Right lobe of liver (tissue), 6 donors: ENCODE results near the gene MKRN2OS. TPM values are rescaled to one million over a fixed set of nuclear protein-coding genes. Genes with fewer than 3 reads are reported as not detected.

Source experiments
- ATAC-seq, 4 donors: fragments of 200-7000 bp; cut with Tn5 transposase; one replicate each; pipeline ENCODE4 v1.9.1; 2020; ENCODE audit warnings: mild to moderate bottlenecking in 4 of 4, moderate library complexity in 4 of 4
- DNase-seq, 3 donors: peaks; one replicate each; pipeline ENCODE4 v3.0.0-alpha.2; 2020
- H3K27ac ChIP-seq, 3 donors: fragments of 200-600 bp; one replicate each; pipeline ENCODE4 v1.8.0; 2022
- H3K27me3 ChIP-seq, 2 donors: fragments of 200-600 bp; one replicate each; pipeline ENCODE4 v1.8.0; 2022
- H3K36me3 ChIP-seq, 4 donors: fragments of 200-600 bp; sonication (generic) in 1 of 4; one replicate each; pipeline versions ENCODE4 v1.5.1 to v1.8.0; 2017 to 2022; ENCODE audit warnings: control low read depth in 1 of 4
- H3K4me1 ChIP-seq, 4 donors: fragments of 200-600 bp; sonication (generic) in 1 of 4; one replicate each; pipeline versions ENCODE4 v1.5.1 to v1.8.0; 2017 to 2022; ENCODE audit warnings: control low read depth in 1 of 4
- H3K4me3 ChIP-seq, 3 donors: fragments of 200-600 bp; one replicate each; pipeline ENCODE4 v1.8.0; 2022
- H3K9me3 ChIP-seq, 4 donors: fragments of 200-600 bp; sonication (generic) in 1 of 4; one replicate each; pipeline versions ENCODE4 v1.5.1 to v1.8.0; 2017 to 2022; ENCODE audit warnings: control low read depth in 1 of 4
- POLR2A ChIP-seq: fragments of 450-650 bp; IDR thresholded peaks from one replicate; pipeline ENCODE4 v1.6.1; 2017; ENCODE audit warnings: antibody characterized with exemption, mild to moderate bottlenecking
- WGBS: methylation state at CpG from one replicate; pipeline ENCODE4 v1.1.6; 2018; ENCODE audit warnings: low coverage, low lambda C conversion rate; ENCODE audit not compliant: insufficient coverage; ENCODE audit errors: missing lambda C conversion rate; 5-methylcytosine and 5-hydroxymethylcytosine counted together
- intact Hi-C, 2 donors: fragments of 100-400 bp; cut with DNase I; formaldehyde crosslinking; loops; one replicate each; pipeline versions ENCODE4 v1.11.2 to v1.14.1; 2022
- total RNA-seq, 6 experiments: library from RNA; depleted of rRNA in 2 of 6; stranded (reverse); fragments of >200 nt in 2 of 6; fragmentation: NEBNext Ultra II Directional in 3 of 6; extraction: Animal tissue kit (Norgen Biotek cat#: 25700) in 3 of 6; gene quantifications; one replicate each; pipeline versions ENCODE4 v1.1.0 to v1.2.4, GENCODE V29; 2016 to 2023
- TF ChIP-seq, protein P1 (sequence below), 4 donors: fragments of 200-600 bp in 3 of 4; fragments of 450-650 bp in 1 of 4; IDR thresholded peaks; one replicate each; pipeline versions ENCODE4 v1.5.1 to v1.8.0; 2016 to 2022; ENCODE audit warnings: antibody characterized with exemption in 4 of 4, mild to moderate bottlenecking in 2 of 4
- donor health status: DM: no; HTN: yes; CAD: no.
- donor health status: DM: no; HTN: no; CAD: no.
- donor health status: DM: no; HTN: no; CAD: no.
- donor health status: DM: no; HTN: yes; CAD: no.
- donor health status: DM: no; HTN: yes; CAD: no.

Gene MKRN2OS
- total RNA-seq, 6 experiments from 2014 or later = 0.31 TPM; not detected in 5

GRCh38 chr3:12506201-12506709, 39.0 kb downstream of the MKRN2OS start:
- ATAC-seq (no peak), DNase-seq (no peak)
- H3K9me3 ChIP-seq = no peaks in the 10 kb centered on the region
- H3K4me3 ChIP-seq = no peak overlapping the region
- intact Hi-C loops = no loop called here
- H3K27ac ChIP-seq = no peak overlapping the region
- H3K36me3 ChIP-seq = peaks cover 0 to 13% (median 2%) of the 10 kb centered on the region in 4 donors
- 92% methylated on average over 5 of the region's 5 CpGs for WGBS
- H3K4me1 ChIP-seq = no peaks in the 10 kb centered on the region
- no peaks in the 10 kb centered on the region for H3K27me3 ChIP-seq
- TF ChIP-seq POLR2A = no peak
- TF ChIP-seq, protein P1, sequence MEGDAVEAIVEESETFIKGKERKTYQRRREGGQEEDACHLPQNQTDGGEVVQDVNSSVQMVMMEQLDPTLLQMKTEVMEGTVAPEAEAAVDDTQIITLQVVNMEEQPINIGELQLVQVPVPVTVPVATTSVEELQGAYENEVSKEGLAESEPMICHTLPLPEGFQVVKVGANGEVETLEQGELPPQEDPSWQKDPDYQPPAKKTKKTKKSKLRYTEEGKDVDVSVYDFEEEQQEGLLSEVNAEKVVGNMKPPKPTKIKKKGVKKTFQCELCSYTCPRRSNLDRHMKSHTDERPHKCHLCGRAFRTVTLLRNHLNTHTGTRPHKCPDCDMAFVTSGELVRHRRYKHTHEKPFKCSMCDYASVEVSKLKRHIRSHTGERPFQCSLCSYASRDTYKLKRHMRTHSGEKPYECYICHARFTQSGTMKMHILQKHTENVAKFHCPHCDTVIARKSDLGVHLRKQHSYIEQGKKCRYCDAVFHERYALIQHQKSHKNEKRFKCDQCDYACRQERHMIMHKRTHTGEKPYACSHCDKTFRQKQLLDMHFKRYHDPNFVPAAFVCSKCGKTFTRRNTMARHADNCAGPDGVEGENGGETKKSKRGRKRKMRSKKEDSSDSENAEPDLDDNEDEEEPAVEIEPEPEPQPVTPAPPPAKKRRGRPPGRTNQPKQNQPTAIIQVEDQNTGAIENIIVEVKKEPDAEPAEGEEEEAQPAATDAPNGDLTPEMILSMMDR (IDR thresholded peaks at IDR 0.05) = no peak

DNA sequence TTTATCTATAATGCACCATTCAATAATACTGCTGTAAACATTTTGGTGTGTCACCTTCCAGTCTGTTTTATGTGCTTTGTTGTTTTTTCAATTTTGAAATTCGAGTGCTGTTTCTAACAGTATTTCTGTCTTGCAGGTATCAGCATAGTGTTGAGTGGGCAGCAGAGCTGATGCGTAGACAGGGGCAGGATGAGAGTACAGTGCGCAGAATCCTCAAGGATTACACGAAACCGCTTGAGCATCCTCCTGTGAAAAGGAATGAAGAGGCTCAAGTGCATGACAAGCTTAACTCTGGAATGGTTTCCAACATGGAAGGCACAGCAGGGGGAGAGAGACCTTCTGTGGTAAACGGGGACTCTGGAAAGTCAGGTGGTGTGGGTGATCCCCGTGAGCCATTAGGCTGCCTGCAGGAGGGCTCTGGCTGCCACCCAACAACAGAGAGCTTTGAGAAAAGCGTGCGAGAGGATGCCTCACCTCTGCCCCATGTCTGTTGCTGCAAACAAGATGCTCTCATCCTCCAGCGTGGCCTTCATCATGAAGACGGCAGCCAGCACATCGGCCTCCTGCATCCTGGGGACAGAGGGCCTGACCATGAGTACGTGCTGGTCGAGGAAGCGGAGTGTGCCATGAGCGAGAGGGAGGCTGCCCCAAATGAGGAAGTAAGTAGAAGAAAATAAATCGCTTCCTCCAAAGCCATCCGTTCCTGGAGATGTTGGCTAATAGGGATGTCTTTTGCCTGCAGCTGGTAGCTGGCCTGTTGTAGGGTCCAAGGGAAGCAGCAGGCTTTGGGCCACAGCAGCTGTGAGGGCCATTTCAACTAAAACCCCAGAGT, 42.0 kb downstream of the MKRN2OS start:
- Histone ChIP-seq H3K4me3 (no peak overlapping the region), H3K9me3 (no peaks in the 10 kb centered on the region), H3K27me3 (no peaks in the 10 kb centered on the region), H3K27ac (no peak overlapping the region), H3K4me1 (no peaks in the 10 kb centered on the region), H3K36me3 (peaks cover 0 to 24% (median 2%) of the 10 kb centered on the region in 4 donors)
- 86% methylated on average over 10 of the region's 18 CpGs for WGBS
- no peak for TF ChIP-seq POLR2A
- TF ChIP-seq, protein P1 (IDR thresholded peaks at IDR 0.05) = no peak
- DNase-seq (no peak), ATAC-seq (peak in 3 of 4 donors; percentile 11 to 39 (median 39))
- intact Hi-C loops = no loop called here

- H3K9me3 ChIP-seq = no peaks in the 10 kb centered on the region
- intact Hi-C loops = no loop called here
- TF ChIP-seq POLR2A = no peak
- TF ChIP-seq, protein P1 (IDR thresholded peaks at IDR 0.05) = no peak
- no peak overlapping the region for H3K4me3 ChIP-seq
- H3K36me3 ChIP-seq = peaks cover 0 to 24% (median 2%) of the 10 kb centered on the region in 4 donors
- H3K4me1 ChIP-seq = no peaks in the 10 kb centered on the region
- H3K27ac ChIP-seq = no peak overlapping the region
- 77% methylated on average over 7 of the region's 7 CpGs for WGBS
- no peaks in the 10 kb centered on the region for H3K27me3 ChIP-seq
- no peak for DNase-seq
- ATAC-seq = peak in 2 of 4 donors; percentile 20 to 35
Measured at GRCh38 chr3:12501360-12502020, 43.8 kb downstream of the MKRN2OS start.

DNA sequence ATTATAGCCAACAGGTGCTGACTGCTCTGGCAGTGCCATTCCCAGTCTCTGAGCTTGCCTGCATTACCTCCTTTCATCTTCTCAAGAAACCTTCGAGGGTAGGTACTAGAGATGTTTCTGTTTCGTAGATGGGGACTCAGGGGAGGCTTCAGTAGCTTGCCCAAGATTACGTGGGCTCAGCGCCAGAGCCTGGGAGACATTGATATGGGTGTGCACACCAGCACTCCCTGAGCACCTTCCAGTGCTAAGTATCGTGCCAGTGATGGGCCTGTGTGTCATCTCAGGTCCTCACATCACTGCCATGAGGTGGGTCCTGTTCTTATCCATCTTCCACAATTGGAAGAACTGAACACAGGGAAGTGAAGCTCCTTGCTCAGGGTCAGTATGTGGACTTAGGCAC, 45.8 kb downstream of the MKRN2OS start:
- intact Hi-C loops = no loop called here
- Histone ChIP-seq H3K9me3 (no peaks in the 10 kb centered on the region), H3K27me3 (no peaks in the 10 kb centered on the region), H3K36me3 (peaks cover 0 to 22% (median 2%) of the 10 kb centered on the region in 4 donors), H3K4me3 (no peak overlapping the region), H3K4me1 (no peaks in the 10 kb centered on the region), H3K27ac (no peak overlapping the region)
- TF ChIP-seq, protein P1 (IDR thresholded peaks at IDR 0.05) = no peak
- no peak for TF ChIP-seq POLR2A
- WGBS = no CpG with 5 or more reads among the region's 5 CpGs
- no peak for DNase-seq
- no peak for ATAC-seq
